NT2/D1 (cell line): ENCODE measurements around the gene ALOX12.

Experiments
- SUZ12 ChIP-seq: IDR thresholded peaks from 2 replicates; pipeline ENCODE4 v1.6.1; 2011; ENCODE audit not compliant: insufficient read length, insufficient read depth; ENCODE audit errors: extremely low read depth
- YY1 ChIP-seq: IDR thresholded peaks from 2 replicates; pipeline ENCODE4 v1.6.1; 2011; ENCODE audit not compliant: insufficient read length, insufficient read depth

DNA sequence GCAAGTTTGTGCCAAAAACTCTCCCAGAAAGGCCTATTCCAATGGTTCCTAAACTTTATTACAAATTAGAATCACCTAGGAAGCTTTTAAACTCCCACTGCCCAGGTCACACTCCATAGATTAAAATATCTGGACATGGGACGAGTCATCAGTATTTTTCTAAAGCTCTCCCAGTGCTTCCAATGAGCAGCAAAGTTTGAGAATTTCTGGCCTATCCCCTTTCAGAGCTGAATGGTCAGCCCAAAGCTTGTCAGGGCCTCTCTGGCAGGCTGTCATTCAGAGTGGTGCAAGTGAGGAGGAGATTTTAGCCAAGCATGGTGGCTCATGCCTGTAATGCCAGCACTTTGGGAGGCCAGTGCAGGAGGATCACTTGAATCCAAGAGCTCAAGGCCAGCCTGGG is 29.4 kb downstream of the ALOX12 start:
- no peak for TF ChIP-seq SUZ12
- no peak for TF ChIP-seq YY1
